Measurements from ENCODE around the gene HMCN1. TPM values are rescaled to one million over a fixed set of nuclear protein-coding genes. Genes with fewer than 3 reads are reported as not detected.

The HMCN1 gene
- total and polyA plus RNA-seq, 2 experiments from 2014 or later = 1.6 to 8.7 TPM

- TF ChIP-seq CTCF (conservative IDR thresholded peaks at IDR 0.05; ENCODE audit: low read depth in 2 of 2) (no peak), POLR2AphosphoS5 (IDR thresholded peaks at IDR 0.05; ENCODE audit: low read depth) (no peak), NANOG (IDR thresholded peaks at IDR 0.05; ENCODE audit: borderline replicate concordance) (no peak), ETS1 (IDR thresholded peaks at IDR 0.05) (no peak), STAT1 (IDR thresholded peaks at IDR 0.05; ENCODE audit: unreplicated experiment) (no peak), ZNF114 (CRISPR knock-in tag; IDR thresholded peaks at IDR 0.05) (no peak), REST (IDR thresholded peaks at IDR 0.05; ENCODE audit: unreplicated experiment) (no peak)
Observed at GRCh38 chr1:186059311-186059710, 325.1 kb downstream of the HMCN1 start (continued).

- no peak for DNase-seq (ENCODE audit: low spot score)
- TF ChIP-seq JUNB (IDR thresholded peaks at IDR 0.05; ENCODE audit: unreplicated experiment) (no peak), ETS1 (IDR thresholded peaks at IDR 0.05) (no peak), POLR2AphosphoS5 (IDR thresholded peaks at IDR 0.05; ENCODE audit: low read depth) (no peak), ZNF331 (CRISPR knock-in tag; IDR thresholded peaks at IDR 0.05; ENCODE audit: low read depth) (no peak), EZH2phosphoT487 (IDR thresholded peaks at IDR 0.05; ENCODE audit: unreplicated experiment) (no peak), NANOG (IDR thresholded peaks at IDR 0.05; ENCODE audit: borderline replicate concordance) (no peak), ZNF462 (CRISPR knock-in tag; IDR thresholded peaks at IDR 0.05) (no peak)
Observed at GRCh38 chr1:186059752-186060151, 325.6 kb downstream of the HMCN1 start.

More at GRCh38 chr1:186059752-186060151, 325.6 kb downstream of the HMCN1 start:
- H3K27me3 Mint-ChIP-seq (ENCODE audit: insufficient read depth, low read depth, poor library complexity) = no peaks in the 10 kb centered on the region
- no peaks in the 10 kb centered on the region for H3K36me3 Mint-ChIP-seq (ENCODE audit: low read depth)
- no peaks in the 10 kb centered on the region for H3K4me1 Mint-ChIP-seq
- no peaks in the 10 kb centered on the region for H4K20me1 ChIP-seq (replicated peaks; ENCODE audit: insufficient read depth)
- H3K9me3 Mint-ChIP-seq = no peaks in the 10 kb centered on the region
- no peak overlapping the region for H3K27ac ChIP-seq (ENCODE audit: low read depth)
- no peaks in the 10 kb centered on the region for H3K79me2 ChIP-seq (replicated peaks; ENCODE audit: insufficient read depth)
- no peak overlapping the region for H3K27ac Mint-ChIP-seq
- H3K27me3 ChIP-seq (ENCODE audit: insufficient read depth) = no peaks in the 10 kb centered on the region
- H3K36me3 ChIP-seq (ENCODE audit: insufficient read depth) = no peaks in the 10 kb centered on the region
- no peak overlapping the region for H3K4me2 ChIP-seq
- no peak overlapping the region for H3K4me3 Mint-ChIP-seq
- H3F3A ChIP-seq (replicated peaks; ENCODE audit: low read depth) = no peaks in the 10 kb centered on the region
- H3K4me3 ChIP-seq = no peak overlapping the region
- no peaks in the 10 kb centered on the region; the same call in 1 of the 2 replicates for H3K9me2 ChIP-seq (ENCODE audit: insufficient read depth)
- H2AFZ ChIP-seq = no peak overlapping the region
- H3K4me1 ChIP-seq (ENCODE audit: insufficient read depth) = no peaks in the 10 kb centered on the region
- no peak for ATAC-seq
